Pulmonary artery endothelial cell (primary cell): ENCODE measurements around the gene FBP1. TPM values are rescaled to one million over a fixed set of nuclear protein-coding genes. Genes with fewer than 3 reads are reported as not detected.
"Not testable (repeated sequence)": the region's sequence is repeated elsewhere in the genome, so short reads cannot be mapped to it uniquely, and the experiment has no call there.

ENCODE experiments used
- DNase-seq: peaks from one replicate; pipeline ENCODE4 v3.0.0-alpha.2; 2011; ENCODE audit warnings: low read depth, low spot score
- total RNA-seq: library from RNA; depleted of rRNA; stranded (reverse); fragments of >200 nt; gene quantifications from 2 replicates; pipeline ENCODE4 v1.2.3, GENCODE V29; 2014

The FBP1 gene
- total RNA-seq, 1 donor from 2014 or later, result 1.5 TPM

DNA sequence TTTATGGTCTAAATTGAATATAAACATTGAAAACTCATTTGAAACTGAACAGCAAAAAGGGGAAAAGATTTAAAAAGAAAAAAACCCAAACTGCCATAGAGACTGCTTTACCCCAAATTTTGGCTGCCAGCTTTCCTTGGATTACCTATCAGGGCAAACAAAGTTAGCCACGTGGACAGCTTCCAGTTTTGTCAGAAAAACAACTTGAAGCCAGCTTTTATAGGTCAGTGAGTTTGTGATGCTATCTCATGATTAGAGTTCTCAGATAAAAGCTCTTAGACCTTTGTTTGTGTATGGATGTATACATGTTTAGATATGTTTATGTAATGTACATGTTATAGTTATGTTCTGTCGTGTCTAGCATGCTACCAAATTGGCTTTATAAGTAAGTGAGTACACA, 61.7 kb downstream of the FBP1 start:
- no peak for DNase-seq

DNA sequence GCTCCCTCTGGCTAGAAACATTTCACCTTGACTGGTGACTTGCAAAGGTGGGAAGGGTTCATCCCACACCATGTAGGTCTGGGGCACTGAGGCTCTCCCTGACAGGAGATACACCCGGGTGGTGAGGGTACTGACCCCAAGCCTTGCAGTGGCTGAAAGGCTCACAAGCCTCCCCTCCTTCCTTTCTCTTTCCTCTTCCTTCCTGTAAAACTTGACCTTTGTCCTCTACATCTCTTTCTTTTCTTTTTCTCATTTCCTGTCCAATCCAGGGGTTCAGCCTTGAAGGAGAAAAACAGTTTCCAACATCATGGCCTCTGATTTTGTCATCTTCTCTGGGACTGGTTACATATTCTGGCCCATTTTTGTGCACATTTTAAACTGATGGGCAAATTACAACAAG, 62.3 kb downstream of the FBP1 start:
- DNase-seq, result no peak

DNA sequence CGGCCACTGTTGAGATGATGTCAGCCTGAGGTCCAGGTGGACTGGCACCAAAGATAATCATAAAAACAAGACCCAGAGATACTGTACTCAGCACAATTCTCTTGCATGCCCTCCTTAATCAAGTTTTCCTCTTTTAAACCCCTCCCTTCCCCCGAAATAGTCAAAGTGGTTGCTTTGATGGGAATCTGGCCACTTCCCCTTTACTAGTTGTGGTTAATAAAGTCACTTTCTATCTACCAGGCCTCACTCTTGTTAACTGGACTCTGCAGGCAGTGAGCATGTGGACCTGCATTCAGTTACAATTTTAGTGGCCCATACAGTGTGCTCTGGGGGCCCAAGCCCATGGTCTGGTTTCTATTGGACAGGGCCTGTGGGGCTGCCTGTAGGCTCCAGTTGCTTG, 63.2 kb downstream of the FBP1 start:
- DNase-seq, result no peak

DNA sequence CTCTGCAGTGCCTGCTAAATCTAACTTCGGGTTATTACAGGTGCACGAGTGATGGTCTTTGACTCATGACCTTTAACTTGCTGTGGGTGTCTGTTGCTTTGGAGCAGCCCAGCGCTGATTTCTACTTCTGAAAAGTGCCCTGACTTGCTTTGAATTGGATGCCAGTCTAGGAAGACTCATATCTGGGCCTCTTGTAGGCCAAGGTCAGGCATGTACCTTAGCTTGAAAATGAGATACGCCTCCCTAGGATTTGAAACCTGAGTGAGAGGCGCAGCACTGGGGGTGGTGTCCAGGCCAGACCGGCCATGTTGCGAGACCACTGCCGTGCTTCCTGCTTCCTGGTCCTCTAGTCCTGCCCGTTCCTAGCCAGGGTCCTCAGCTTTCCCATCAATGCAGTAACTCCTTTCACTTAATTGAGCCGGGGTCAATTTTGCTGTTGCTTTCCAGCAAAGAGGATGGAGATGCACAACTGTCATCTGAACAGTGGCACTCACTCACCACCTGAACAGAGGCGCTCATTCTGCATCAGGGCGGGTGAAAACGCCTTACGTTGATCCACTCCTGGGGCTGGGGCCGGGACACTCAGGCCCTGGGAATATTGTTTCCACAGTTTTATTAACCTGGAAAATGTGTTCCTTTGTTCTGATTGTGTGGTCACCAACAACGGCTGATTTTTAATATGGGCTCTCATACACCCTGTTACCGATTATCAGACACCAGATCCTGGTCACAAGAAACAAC, 70.2 kb downstream of the FBP1 start:
- DNase-seq, result no peak

DNA sequence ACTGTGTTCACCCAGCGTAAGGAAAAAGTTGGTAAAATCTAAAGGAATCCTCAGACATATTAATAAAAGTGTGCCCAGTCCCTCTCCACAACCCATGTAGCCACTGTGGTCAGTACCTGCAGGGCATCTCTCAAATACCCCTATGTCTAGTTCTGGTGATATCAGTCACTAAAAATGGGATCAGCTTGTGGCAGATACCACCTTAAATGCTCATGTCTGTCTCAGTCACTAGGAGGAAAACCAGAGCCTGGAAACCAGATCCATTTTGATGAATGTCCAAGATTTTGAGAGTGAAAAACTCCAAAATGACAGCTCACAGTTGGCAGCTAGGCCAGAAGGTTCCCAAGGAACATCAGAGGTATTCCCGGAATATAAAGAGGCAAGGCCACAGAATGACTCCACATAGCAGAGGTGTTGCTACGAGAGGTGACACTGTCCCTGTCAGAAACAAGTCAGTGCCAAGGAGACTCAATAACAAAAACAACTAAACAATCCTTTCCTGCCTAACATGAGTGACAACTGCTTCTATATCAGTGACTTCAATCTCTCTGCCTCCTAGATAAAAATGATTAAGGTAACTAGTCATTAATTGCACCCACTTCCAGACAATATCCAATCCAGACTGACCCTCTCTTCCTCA, 70.9 kb downstream of the FBP1 start:
- no peak for DNase-seq

DNA sequence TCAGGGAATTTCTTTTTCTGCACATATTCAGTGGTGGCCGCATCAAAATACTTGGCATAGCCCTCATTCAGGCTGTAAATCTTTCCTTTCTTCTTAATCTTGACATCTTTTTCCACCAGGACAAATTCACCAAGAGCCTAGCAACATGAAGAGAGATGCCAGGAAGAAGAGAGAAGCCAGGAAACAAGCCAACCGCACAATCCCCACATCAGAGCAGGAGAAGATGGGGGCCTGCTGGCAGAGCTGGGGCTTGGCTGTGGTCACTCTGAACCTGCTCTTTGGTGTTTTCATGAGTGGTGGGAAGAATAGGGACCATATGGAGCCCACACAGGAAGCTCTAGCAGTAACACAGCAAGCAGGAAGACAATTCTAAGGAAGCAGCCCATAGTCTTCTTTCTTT, 72.0 kb downstream of the FBP1 start:
- no peak for DNase-seq

DNA sequence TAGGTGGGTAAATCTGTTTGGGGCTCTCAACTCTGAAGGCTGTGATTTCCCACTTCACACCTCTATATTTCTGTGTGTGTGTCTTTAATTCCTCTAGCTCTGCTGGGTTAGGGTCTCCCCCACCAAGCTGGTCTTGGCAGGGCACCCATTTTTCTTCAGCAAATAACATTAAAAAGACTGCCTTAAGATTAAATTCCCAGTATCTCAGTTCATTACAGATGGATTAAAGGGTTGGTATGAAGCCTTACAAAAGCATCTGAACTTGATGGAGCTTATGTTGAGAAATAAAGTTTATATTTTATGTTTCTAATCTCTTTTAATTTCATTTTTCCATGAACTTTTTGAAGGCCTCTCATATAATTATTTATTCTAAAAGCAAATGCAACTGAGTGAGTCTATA, 72.8 kb downstream of the FBP1 start:
- DNase-seq, result no peak

DNA sequence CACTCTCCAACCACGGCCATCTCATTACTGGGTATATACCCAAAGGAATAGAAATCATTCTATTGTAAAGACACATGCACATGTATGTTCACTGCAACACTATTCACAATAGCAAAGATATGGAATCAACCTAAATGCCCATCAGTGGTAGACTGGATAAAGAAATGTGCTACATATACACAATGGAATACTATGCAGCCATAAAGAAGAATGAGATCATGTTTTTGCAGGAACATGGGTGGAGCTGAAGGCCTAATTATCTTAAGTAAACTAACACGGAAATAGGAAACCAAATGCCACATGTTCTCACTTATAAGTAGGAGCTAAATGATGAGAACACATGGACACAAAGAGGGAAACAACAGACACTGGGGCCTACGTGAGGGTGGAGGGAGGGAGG, 75.0 kb downstream of the FBP1 start:
- not testable (repeated sequence) for DNase-seq

DNA sequence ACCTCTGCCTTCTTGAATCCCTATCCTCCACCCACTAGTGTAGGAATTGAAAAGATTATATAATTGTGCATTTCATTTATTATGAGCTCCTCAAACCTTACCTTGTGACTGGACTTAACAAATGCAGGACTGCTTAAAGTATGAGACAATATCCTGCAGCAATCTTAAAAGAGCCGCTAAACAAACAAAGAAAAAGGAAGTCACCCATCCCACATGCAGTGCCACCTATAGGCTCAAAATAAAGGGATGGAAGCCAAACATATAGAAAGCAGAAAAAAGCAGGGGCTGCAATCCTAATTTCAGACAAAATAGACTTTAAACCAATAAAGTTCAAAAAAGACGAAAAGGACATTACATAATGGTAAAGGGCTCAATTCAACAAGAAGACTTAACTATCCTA, 75.8 kb downstream of the FBP1 start:
- DNase-seq, result no peak

DNA sequence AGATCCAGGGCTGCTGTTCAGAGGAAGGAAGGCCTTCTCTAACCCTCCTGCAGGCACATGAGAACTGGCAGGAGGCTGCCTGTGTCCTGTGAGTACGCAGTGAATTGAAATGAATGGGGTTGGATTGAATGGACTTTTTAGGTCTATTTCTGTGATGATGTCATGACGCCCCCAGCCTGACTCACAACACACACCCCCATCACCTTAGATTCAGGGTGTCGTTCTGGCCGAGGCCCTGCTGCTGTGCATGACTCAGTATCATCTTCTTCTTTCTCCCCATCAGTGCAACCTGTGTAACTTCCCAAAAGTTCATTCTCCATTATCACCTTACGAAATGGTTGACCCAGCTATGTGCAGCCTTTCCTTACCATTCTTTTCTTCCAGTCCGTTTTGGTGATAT, 79.1 kb downstream of the FBP1 start:
- no peak for DNase-seq

DNA sequence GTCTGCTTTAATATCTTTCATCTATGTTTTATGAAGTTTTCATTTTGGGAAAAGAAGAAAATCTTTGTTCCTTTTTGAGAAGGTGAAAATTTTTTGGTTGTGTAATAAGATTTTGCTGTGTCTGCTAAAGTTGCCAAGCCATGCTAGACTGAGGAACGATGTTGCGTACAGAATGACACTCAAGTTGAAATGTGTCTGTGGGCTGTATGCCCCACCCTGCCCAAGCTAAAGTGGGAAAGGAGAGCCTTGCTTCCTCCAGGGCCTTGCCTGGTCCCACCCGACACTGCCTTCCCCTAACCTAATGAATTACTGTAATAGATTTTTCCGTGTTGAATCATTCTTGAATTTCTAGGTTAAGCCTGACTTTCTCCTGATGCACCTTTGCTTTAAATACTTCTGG, 81.9 kb downstream of the FBP1 start:
- DNase-seq, result no peak

DNA sequence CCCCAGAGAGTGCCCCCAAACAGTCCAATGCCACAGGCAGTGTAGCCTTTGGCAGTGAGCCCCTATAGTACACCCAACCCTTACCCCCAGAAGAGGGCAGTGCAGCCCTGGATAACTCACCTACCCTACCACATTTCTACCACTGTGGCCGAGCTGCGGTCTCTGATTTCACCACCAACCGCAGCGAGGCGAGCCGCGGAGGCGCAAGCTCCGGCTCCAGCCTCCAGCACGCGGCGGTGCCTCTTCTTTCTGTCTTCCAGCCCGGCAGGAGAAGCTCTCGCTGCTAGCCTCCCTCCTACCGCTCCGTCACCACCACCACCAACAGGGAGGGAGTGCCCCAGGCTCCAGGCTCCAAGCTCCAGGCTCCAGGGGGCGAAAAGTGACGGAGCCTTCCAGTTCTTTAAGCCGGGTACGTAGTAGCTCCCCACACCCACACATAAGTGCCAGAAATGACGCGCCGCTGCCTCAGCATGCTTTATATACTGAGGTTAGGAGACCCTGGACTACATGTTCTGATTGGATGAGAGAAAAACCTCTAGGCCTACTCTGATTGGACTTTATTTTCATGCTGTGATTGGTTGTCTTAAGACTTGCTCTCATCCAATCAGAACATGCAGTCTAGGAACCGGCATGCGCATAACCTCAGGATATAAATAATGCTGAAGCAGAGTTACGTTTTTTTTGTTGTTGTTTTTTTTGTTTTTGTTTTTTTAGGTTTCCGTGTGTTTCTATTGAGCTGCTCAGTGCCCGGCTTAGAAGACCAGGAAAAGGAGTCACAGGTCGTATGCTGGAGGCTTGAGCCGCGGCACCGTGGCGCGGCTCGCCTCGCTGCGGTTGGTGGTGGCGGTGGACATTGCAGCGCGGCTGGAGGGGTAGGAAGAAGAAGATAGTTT, 84.6 kb downstream of the FBP1 start, which contains the start of gene PCAT7:
TSS of gene PCAT7 (plus strand) at position 645 of the 893 bp plus-strand sequence.
- DNase-seq, result no peak

DNA sequence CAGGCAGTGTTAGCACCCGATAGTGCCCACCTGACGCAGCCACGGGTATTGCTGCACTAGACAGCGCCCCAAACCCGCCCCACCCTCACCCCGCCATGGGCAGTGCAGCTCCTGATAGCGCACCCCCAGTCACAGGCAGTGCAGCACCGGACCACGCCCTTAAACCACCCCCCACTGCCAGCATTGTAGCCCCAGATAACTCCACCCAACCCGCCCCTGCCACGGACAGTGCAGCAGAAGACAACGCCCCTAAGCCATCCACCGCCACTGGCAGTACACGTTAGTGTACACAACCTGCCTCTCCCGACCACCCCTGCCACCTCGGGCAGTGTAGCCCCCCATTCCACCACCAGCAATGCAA, 85.3 kb downstream of the FBP1 start:
- DNase-seq, result no peak

Other genes with a start within 250 kb of the FBP1 start
- gene PCAT7, start 84.4 kb downstream of the FBP1 start, total RNA-seq, result under 0.01 TPM in 1 of 2 replicates, not detected in the other
- gene FBP2, start 45.7 kb downstream of the FBP1 start, total RNA-seq, result not detected in 2 replicates
- 19.2 and 36.1 TPM in 2 replicates for gene AOPEP, start 87.2 kb upstream of the FBP1 start, total RNA-seq